Testis (tissue), 2 donors: ENCODE results near the gene TMED3.

Experiments
- POLR2A ChIP-seq: fragments of 450-650 bp; IDR thresholded peaks from one replicate; pipeline ENCODE4 v1.6.1; 2017; ENCODE audit warnings: antibody characterized with exemption, mild to moderate bottlenecking, moderate library complexity
- TF ChIP-seq, protein P1 (sequence below), 3 experiments: fragments of 450-650 bp in 2 of 3; fragments of 200-600 bp in 1 of 3; sonication (generic) in 1 of 3; IDR thresholded peaks; one replicate each; pipeline ENCODE4 v1.5.1; 2016 to 2019; ENCODE audit warnings: antibody characterized with exemption in 3 of 3, mild to moderate bottlenecking in 2 of 3, moderate library complexity in 1 of 3

DNA sequence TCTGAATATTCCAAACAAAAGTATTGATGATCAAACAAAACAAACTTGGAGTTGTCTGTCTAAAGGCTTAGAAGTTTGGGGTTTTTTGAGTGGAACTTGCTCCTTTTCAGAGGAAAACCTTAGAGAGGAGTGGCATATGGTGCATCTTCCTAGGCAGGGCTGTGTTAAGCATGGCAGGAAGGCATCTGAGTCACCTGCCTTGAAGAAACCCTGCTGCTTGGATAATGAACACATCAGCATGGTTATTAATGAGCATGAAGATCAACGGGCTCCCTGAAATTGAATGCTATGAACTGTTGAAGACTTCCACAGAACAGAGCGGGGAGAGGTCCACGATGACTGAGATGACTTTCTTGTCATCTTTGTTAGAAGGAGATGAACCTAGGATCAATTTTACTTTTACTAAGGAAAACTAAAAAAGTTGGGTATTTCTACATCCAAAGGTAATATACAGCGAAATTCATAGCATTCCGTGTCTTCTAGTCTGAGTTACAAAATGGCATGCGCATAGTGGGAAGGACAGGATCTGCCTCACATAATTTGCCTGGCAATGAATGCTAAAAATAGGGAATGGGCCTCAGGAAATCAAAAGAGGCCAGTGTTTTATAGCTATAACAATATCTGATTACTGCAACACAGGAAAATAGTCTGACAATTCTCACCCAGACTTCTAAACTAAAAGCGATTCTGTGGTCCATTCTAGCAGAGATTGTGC, 11.6 kb upstream of the TMED3 start:
- TF ChIP-seq, protein P1, sequence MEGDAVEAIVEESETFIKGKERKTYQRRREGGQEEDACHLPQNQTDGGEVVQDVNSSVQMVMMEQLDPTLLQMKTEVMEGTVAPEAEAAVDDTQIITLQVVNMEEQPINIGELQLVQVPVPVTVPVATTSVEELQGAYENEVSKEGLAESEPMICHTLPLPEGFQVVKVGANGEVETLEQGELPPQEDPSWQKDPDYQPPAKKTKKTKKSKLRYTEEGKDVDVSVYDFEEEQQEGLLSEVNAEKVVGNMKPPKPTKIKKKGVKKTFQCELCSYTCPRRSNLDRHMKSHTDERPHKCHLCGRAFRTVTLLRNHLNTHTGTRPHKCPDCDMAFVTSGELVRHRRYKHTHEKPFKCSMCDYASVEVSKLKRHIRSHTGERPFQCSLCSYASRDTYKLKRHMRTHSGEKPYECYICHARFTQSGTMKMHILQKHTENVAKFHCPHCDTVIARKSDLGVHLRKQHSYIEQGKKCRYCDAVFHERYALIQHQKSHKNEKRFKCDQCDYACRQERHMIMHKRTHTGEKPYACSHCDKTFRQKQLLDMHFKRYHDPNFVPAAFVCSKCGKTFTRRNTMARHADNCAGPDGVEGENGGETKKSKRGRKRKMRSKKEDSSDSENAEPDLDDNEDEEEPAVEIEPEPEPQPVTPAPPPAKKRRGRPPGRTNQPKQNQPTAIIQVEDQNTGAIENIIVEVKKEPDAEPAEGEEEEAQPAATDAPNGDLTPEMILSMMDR (IDR thresholded peaks at IDR 0.05) = no peak
- TF ChIP-seq POLR2A = no peak
